GM12801 (cell line): ENCODE results near the gene METTL18.

Experiments used
- CTCF ChIP-seq: IDR thresholded peaks from one replicate; pipeline ENCODE4 v1.5.1; 2011; ENCODE audit warnings: control low read depth; ENCODE audit not compliant: insufficient read length; ENCODE audit errors: extremely low read depth

METTL18 gene

GRCh38 chr1:169794530-169795416 is at the start of gene METTL18:
TSS of gene METTL18 (minus strand) at chr1:169794907. CDS start at chr1:169793695, 1,212 bp downstream.
- no peak for TF ChIP-seq CTCF

- TF ChIP-seq CTCF, result no peak
These were observed 44.2 kb upstream of the METTL18 start for GRCh38 chr1:169838942-169839341.

DNA sequence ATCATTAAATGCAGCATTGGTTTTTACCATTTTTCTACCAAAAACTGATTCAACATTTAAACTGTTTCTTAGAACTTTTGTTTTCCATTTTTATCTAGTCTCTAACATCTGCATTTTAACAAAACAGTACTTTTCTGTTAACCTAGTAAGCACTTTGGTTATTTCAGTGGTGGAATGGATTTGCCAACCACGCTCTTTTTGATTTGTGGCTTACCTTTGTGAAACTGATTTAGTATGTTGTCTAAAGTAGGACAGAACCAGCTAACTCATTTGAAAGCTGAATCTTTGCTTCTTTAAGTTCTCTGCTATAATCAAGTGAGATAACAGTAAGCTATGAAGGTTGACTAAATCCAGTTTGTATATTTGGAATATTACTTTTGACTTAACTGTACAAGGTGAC is 41.5 kb upstream of the METTL18 start:
- TF ChIP-seq CTCF, result no peak

DNA sequence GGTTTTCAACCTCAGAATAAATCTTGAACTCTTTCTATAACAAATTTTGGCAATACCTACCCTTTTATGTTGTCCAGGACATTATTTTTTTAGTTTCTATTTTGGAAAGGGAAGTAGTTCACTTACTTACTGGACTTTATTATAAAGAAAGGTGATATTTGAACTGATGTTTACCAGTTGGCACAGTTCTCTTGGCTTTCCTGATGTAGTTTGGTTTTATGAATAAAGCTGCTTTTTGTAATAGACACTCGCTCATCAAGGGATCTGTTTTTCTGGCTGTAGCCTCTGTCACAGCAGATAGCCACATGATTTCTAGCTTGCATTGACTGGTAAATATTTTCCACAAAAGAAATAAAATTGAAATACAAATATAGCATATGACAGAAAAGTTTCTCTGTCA is 40.9 kb upstream of the METTL18 start:
- TF ChIP-seq CTCF, result no peak

DNA sequence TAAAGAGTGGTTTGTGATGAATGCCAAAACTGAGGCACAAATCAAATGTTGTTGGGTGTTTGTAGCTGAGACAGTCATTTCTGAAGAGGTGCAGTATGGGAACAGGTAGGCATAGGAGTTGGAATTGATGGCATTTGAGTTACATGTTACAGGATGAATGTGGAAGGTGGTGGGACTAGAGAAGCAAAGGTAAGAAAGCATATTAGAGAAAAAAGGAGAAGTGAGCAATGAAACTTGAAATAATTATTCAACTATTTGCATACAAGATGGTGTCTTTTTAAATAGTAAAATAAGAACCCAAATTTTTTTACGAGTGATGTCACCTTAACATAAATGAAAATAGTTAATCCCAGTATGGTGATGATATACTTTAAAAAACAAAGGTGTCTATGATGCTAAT is 40.2 kb upstream of the METTL18 start:
- no peak for TF ChIP-seq CTCF

GRCh38 chr1:169833179-169833901 is 38.6 kb upstream of the METTL18 start:
- no peak for TF ChIP-seq CTCF

GRCh38 chr1:169829671-169830070 is 35.0 kb upstream of the METTL18 start:
- TF ChIP-seq CTCF, result no peak
